ENCODE data around the gene SRSF2.

Gene SRSF2

GRCh38 chr17:76722279-76722678, 14.9 kb downstream of the SRSF2 start:
- ChIA-PET POLR2A (no interaction called here), CTCF (interaction anchor here (1.6 to 6.5 kb wide), 2 partner anchors 7 to 165 kb away, joined by 6 to 74 read pairs; no protein-coding TSS in a partner anchor)
- DNase-seq (ENCODE audit: low read depth, low spot score): no peak
- TF ChIP-seq, protein P1, sequence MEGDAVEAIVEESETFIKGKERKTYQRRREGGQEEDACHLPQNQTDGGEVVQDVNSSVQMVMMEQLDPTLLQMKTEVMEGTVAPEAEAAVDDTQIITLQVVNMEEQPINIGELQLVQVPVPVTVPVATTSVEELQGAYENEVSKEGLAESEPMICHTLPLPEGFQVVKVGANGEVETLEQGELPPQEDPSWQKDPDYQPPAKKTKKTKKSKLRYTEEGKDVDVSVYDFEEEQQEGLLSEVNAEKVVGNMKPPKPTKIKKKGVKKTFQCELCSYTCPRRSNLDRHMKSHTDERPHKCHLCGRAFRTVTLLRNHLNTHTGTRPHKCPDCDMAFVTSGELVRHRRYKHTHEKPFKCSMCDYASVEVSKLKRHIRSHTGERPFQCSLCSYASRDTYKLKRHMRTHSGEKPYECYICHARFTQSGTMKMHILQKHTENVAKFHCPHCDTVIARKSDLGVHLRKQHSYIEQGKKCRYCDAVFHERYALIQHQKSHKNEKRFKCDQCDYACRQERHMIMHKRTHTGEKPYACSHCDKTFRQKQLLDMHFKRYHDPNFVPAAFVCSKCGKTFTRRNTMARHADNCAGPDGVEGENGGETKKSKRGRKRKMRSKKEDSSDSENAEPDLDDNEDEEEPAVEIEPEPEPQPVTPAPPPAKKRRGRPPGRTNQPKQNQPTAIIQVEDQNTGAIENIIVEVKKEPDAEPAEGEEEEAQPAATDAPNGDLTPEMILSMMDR (IDR thresholded peaks at IDR 0.05; ENCODE audit: insufficient read depth, low read length, missing control alignments): no peak
- no peak overlapping the region for H3K4me3 ChIP-seq (ENCODE audit: low read depth, low read length)

DNA sequence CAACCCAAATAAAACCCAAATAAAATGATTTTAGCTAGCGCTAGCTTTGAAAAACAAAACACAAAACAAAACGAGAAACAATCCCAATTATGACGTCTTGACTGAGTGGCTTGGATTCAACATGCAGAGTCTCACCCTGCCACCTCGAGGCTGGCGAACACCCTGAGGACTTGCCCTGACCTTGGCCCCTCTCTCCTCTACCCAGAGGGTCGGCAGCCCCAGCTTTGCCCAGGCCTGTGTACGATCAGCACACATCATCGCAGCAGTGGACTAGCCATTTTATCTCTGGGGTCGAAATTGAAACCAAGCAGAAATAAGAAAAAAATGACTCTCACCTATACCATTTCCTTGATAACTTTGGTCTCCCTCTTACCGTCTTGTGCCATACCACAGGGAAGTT, 15.7 kb downstream of the SRSF2 start:
- ChIA-PET POLR2A (no interaction called here), CTCF (interaction anchor here (1.6 kb wide), 1 partner anchor 164 kb away, joined by 6 read pairs; no protein-coding TSS in a partner anchor)
- H3K4me3 ChIP-seq (ENCODE audit: low read depth, low read length): no peak overlapping the region
- TF ChIP-seq, protein P1 (IDR thresholded peaks at IDR 0.05; ENCODE audit: insufficient read depth, low read length, missing control alignments): no peak
- DNase-seq (ENCODE audit: low read depth, low spot score): no peak

DNA sequence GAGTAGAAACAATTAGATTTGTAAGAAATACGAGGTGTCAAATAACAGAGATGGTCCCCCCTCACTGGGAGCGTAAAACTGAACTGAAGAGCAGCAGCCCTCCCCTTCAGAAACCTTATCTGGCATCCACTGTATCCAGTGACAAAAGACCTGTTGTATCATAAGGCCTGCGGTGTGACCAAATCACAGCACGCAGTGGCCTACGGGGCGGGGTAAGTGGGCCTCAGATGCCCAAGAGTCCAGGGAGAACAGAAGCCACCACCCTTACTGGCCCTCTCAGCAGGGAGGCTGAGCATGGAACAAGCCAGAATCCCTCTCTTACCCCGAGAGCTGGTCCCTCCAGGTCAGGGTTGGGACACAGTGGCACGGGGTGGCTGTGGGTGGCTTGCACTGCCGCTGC, 16.2 kb downstream of the SRSF2 start:
- TF ChIP-seq, protein P1 (IDR thresholded peaks at IDR 0.05; ENCODE audit: insufficient read depth, low read length, missing control alignments): no peak
- no peak overlapping the region for H3K4me3 ChIP-seq (ENCODE audit: low read depth, low read length)
- no peak for DNase-seq (ENCODE audit: low read depth, low spot score)
- POLR2A ChIA-PET: no interaction called here
- CTCF ChIA-PET: interaction anchor here (0.5 to 1.6 kb wide), 2 partner anchors 12 to 164 kb away, joined by 3 to 6 read pairs; no protein-coding TSS in a partner anchor

DNA sequence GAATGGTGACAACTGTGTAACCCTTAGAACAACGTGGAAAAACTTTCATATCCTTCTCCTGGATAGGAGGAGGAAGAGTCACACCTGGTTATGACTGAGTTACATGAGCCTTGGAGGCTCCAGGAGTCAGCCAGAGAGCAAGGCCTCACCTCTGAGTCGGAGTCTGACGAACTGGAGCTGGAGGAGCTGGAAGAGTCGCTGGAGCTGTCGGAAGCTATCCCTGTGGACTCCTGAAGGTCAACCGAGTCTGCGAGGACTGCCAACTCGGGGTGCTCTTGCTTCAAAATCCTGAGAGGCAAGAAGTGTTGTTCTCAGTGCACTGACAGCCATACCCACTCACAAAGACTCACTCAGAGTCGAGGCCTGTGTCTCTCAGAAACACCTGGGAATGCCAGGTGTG, 16.9 kb downstream of the SRSF2 start:
- DNase-seq (ENCODE audit: low read depth, low spot score): no peak
- H3K4me3 ChIP-seq (ENCODE audit: low read depth, low read length): no peak overlapping the region
- ChIA-PET POLR2A (no interaction called here), CTCF (no interaction called here)
- TF ChIP-seq, protein P1 (IDR thresholded peaks at IDR 0.05; ENCODE audit: insufficient read depth, low read length, missing control alignments): no peak

- POLR2A ChIA-PET: interaction anchor here (0.7 to 2.7 kb wide), 3 partner anchors 9 to 338 kb away, joined by 3 to 27 read pairs (median 4); partner anchors contain the start of genes MFSD11 and SRSF2
- TF ChIP-seq, protein P1 (IDR thresholded peaks at IDR 0.05; ENCODE audit: insufficient read depth, low read length, missing control alignments): no peak
- DNase-seq (ENCODE audit: low read depth, low spot score): no peak
- no peak overlapping the region for H3K4me3 ChIP-seq (ENCODE audit: low read depth, low read length)
- CTCF ChIA-PET: interaction anchor here (1.2 to 6.9 kb wide), 5 partner anchors 7 to 161 kb away, joined by 3 to 74 read pairs (median 7); partner anchors contain the start of genes JMJD6 and METTL23
Observed at GRCh38 chr17:76718516-76718915, 18.6 kb downstream of the SRSF2 start.

- ChIA-PET POLR2A (interaction anchor here (0.9 to 2.7 kb wide), 4 partner anchors 9 to 20 kb away, joined by 3 to 28 read pairs (median 16); partner anchors contain the start of genes JMJD6, METTL23, MFSD11 and SRSF2), CTCF (interaction anchor here (0.8 to 6.9 kb wide), 8 partner anchors 8 to 350 kb away, joined by 3 to 74 read pairs (median 6); partner anchors contain the start of genes JMJD6, METTL23 and MFSD11)
- TF ChIP-seq, protein P1 (IDR thresholded peaks at IDR 0.05; ENCODE audit: insufficient read depth, low read length, missing control alignments): no peak
- H3K4me3 ChIP-seq (ENCODE audit: low read depth, low read length): no peak overlapping the region
- DNase-seq (ENCODE audit: low read depth, low spot score): peak; percentile 90
Observed at GRCh38 chr17:76716839-76717215, 20.3 kb downstream of the SRSF2 start.
